ENCODE measurements around the gene GLIS1. TPM values are rescaled to one million over a fixed set of nuclear protein-coding genes. Genes with fewer than 3 reads are reported as not detected.

GLIS1 gene
- total and polyA plus RNA-seq, 9 donors = 0.12 to 2.9 (median 0.48) TPM; not detected in 1

- no peaks in the 10 kb centered on the region for H3K27me3 ChIP-seq
- DNase-seq = no peak
- intact Hi-C loops (cut with DNase I) = no loop called here
- TF ChIP-seq CTCF (IDR thresholded peaks at IDR 0.05) (no peak), POLR2A (IDR thresholded peaks at IDR 0.05) (no peak), EP300 (IDR thresholded peaks at IDR 0.05) (no peak)
- no peak overlapping the region for H3K4me3 ChIP-seq
- H3K27ac ChIP-seq = no peak overlapping the region
- peaks cover 2% of the 10 kb centered on the region for H3K4me1 ChIP-seq (ENCODE audit: insufficient read depth)
- H3K36me3 ChIP-seq = no peaks in the 10 kb centered on the region
- WGBS, 3 donors = 65 to 82% (median 79%) methylated on average over 12 of the region's 12 CpGs
- H3K9me3 ChIP-seq = no peaks in the 10 kb centered on the region
Measured at GRCh38 chr1:53733447-53733931, 5.5 kb downstream of the GLIS1 start.

- Histone ChIP-seq H3K27me3 (no peaks in the 10 kb centered on the region), H3K27ac (no peak overlapping the region), H3K9me3 (no peaks in the 10 kb centered on the region), H3K4me1 (ENCODE audit: insufficient read depth) (no peaks in the 10 kb centered on the region), H3K36me3 (no peaks in the 10 kb centered on the region), H3K4me3 (no peak overlapping the region)
- intact Hi-C loops (cut with DNase I) = no loop called here
- DNase-seq = no peak
- WGBS, 3 donors = 36 to 55% (median 37%) methylated on average over 6 of the region's 6 CpGs
- TF ChIP-seq EP300 (IDR thresholded peaks at IDR 0.05) = no peak
- no peak for TF ChIP-seq POLR2A (IDR thresholded peaks at IDR 0.05)
- no peak for TF ChIP-seq CTCF (IDR thresholded peaks at IDR 0.05)
Measured at GRCh38 chr1:53732912-53733317, 6.0 kb downstream of the GLIS1 start.

- H3K4me3 ChIP-seq = no peak overlapping the region
- H3K27me3 ChIP-seq = no peaks in the 10 kb centered on the region
- no peak for DNase-seq
- H3K36me3 ChIP-seq = no peaks in the 10 kb centered on the region
- H3K4me1 ChIP-seq (ENCODE audit: insufficient read depth) = no peaks in the 10 kb centered on the region
- TF ChIP-seq EP300 (IDR thresholded peaks at IDR 0.05) = no peak
- no peak for TF ChIP-seq CTCF (IDR thresholded peaks at IDR 0.05)
- TF ChIP-seq POLR2A (IDR thresholded peaks at IDR 0.05) = no peak
- no peak overlapping the region for H3K27ac ChIP-seq
- H3K9me3 ChIP-seq = no peaks in the 10 kb centered on the region
- WGBS, 3 donors = 19 to 38% (median 24%) methylated on average over 3 of the region's 3 CpGs
- intact Hi-C loops (cut with DNase I) = no loop called here
Measured at GRCh38 chr1:53732409-53732808, 6.6 kb downstream of the GLIS1 start.

- no peak for DNase-seq
- H3K27ac ChIP-seq = no peak overlapping the region
- intact Hi-C loops (cut with DNase I) = no loop called here
- H3K9me3 ChIP-seq = no peaks in the 10 kb centered on the region
- no peak for TF ChIP-seq EP300 (IDR thresholded peaks at IDR 0.05)
- no peak for TF ChIP-seq CTCF (IDR thresholded peaks at IDR 0.05)
- TF ChIP-seq POLR2A (IDR thresholded peaks at IDR 0.05) = no peak
- H3K4me1 ChIP-seq (ENCODE audit: insufficient read depth) = no peaks in the 10 kb centered on the region
- WGBS, 3 donors = 80 to 89% (median 86%) methylated on average over 8 of the region's 8 CpGs
- H3K36me3 ChIP-seq = no peaks in the 10 kb centered on the region
- no peak overlapping the region for H3K4me3 ChIP-seq
- H3K27me3 ChIP-seq = no peaks in the 10 kb centered on the region
Measured at GRCh38 chr1:53731779-53732305, 7.1 kb downstream of the GLIS1 start.

All from ovary (tissue), 9 donors.